GM18873 (cell line): ENCODE measurements around the gene GAPDH.
"Not testable (repeated sequence)": the region's sequence is repeated elsewhere in the genome, so short reads cannot be mapped to it uniquely, and the experiment has no call there.

Experiments
- ATAC-seq: cut with Tn5 transposase; IDR thresholded peaks from one replicate; pipeline ENCODE4 v1.9.1; 2021; ENCODE audit warnings: mild to moderate bottlenecking, moderate library complexity, moderate number of reproducible peaks; ENCODE audit not compliant: unreplicated experiment, low FRiP score

Gene GAPDH

GRCh38 chr12:6558014-6558760, 23.9 kb downstream of the GAPDH start:
- ATAC-seq: not testable (repeated sequence)

- no peak for ATAC-seq
Observed at GRCh38 chr12:6559500-6559899, 25.2 kb downstream of the GAPDH start.

- no peak for ATAC-seq
Observed at GRCh38 chr12:6560501-6561205, 26.3 kb downstream of the GAPDH start.

- no peak for ATAC-seq
Observed at GRCh38 chr12:6562881-6563280, 28.6 kb downstream of the GAPDH start.

- no peak for ATAC-seq
Observed at GRCh38 chr12:6563448-6564050, 29.2 kb downstream of the GAPDH start.

GRCh38 chr12:6567112-6567670, 32.9 kb downstream of the GAPDH start:
- no peak for ATAC-seq

- ATAC-seq: no peak
Observed at GRCh38 chr12:6569312-6569711, 35.0 kb downstream of the GAPDH start.

GRCh38 chr12:6569786-6570185, 35.5 kb downstream of the GAPDH start:
- no peak for ATAC-seq

- ATAC-seq: no peak
Observed at GRCh38 chr12:6570264-6570887, 36.1 kb downstream of the GAPDH start.

- no peak for ATAC-seq
Observed at GRCh38 chr12:6573001-6573400, 38.7 kb downstream of the GAPDH start.

- no peak for ATAC-seq
Observed at GRCh38 chr12:6574576-6575295, 40.4 kb downstream of the GAPDH start.

GRCh38 chr12:6575648-6576047, 41.3 kb downstream of the GAPDH start:
- no peak for ATAC-seq

- no peak for ATAC-seq
Observed at GRCh38 chr12:6582196-6582595, 47.9 kb downstream of the GAPDH start.

GRCh38 chr12:6582959-6583358, 48.6 kb downstream of the GAPDH start:
- ATAC-seq: no peak

GRCh38 chr12:6584293-6584692, 50.0 kb downstream of the GAPDH start:
- ATAC-seq: no peak

GRCh38 chr12:6586569-6586968, 52.3 kb downstream of the GAPDH start:
- ATAC-seq: not testable (repeated sequence)
